ENCODE data around the gene CFAP97D2.
A peak's percentile ranks its signal among the peaks of the same experiment; 100 is the strongest.
"Not testable (repeated sequence)": the region's sequence is repeated elsewhere in the genome, so short reads cannot be mapped to it uniquely, and the experiment has no call there.

CFAP97D2 gene

GRCh38 chr13:114143806-114144605 lies 35.1 kb upstream of the CFAP97D2 start:
- no peak for DNase-seq

- no peak for DNase-seq
These were observed 34.3 kb upstream of the CFAP97D2 start for GRCh38 chr13:114144606-114145244.

- no peak for DNase-seq
These were observed 33.8 kb upstream of the CFAP97D2 start for GRCh38 chr13:114145256-114145655.

GRCh38 chr13:114145722-114146121 lies 33.3 kb upstream of the CFAP97D2 start:
- DNase-seq = no peak

- no peak for DNase-seq
These were observed 32.9 kb upstream of the CFAP97D2 start for GRCh38 chr13:114146173-114146572.

- DNase-seq = no peak
These were observed 32.4 kb upstream of the CFAP97D2 start for GRCh38 chr13:114146629-114147028.

- DNase-seq = no peak
These were observed 31.1 kb upstream of the CFAP97D2 start for GRCh38 chr13:114147803-114148520.

GRCh38 chr13:114148521-114148855 lies 30.6 kb upstream of the CFAP97D2 start:
- DNase-seq = peak; percentile 93

- not testable (repeated sequence) for DNase-seq
These were observed 30.2 kb upstream of the CFAP97D2 start for GRCh38 chr13:114148886-114149285.

- DNase-seq = no peak
These were observed 29.0 kb upstream of the CFAP97D2 start for GRCh38 chr13:114149774-114150740.

GRCh38 chr13:114151031-114151430 lies 28.0 kb upstream of the CFAP97D2 start:
- no peak for DNase-seq

GRCh38 chr13:114151565-114152284 lies 27.3 kb upstream of the CFAP97D2 start:
- no peak for DNase-seq

GRCh38 chr13:114152285-114152645 lies 26.8 kb upstream of the CFAP97D2 start:
- no peak for DNase-seq

GRCh38 chr13:114152831-114153371 lies 26.2 kb upstream of the CFAP97D2 start:
- no peak for DNase-seq

- DNase-seq = no peak
These were observed 25.5 kb upstream of the CFAP97D2 start for GRCh38 chr13:114153485-114154080.

GRCh38 chr13:114154476-114154875 lies 24.6 kb upstream of the CFAP97D2 start:
- DNase-seq = no peak

GRCh38 chr13:114155320-114155719 lies 23.7 kb upstream of the CFAP97D2 start:
- no peak for DNase-seq

GRCh38 chr13:114155926-114156883 lies 22.9 kb upstream of the CFAP97D2 start:
- no peak for DNase-seq

GRCh38 chr13:114157869-114158495 lies 21.1 kb upstream of the CFAP97D2 start:
- DNase-seq = no peak
